SK-N-SH (cell line): ENCODE measurements around the gene BEX3. TPM values are rescaled to one million over a fixed set of nuclear protein-coding genes. Genes with fewer than 3 reads are reported as not detected.
"Not testable (repeated sequence)": the region's sequence is repeated elsewhere in the genome, so short reads cannot be mapped to it uniquely, and the experiment has no call there.

Source experiments
- CTCF ChIA-PET: fragments of 300-600, 350-600 bp; formaldehyde crosslinking; extraction: SDS; loops from one replicate; lab custom pipeline; 2021; lab: Yijun Ruan, JAX
- POLR2A ChIA-PET: fragments of 350-600 bp; sonication (Branson Sonifier 250); formaldehyde crosslinking; extraction: SDS; loops from one replicate; lab custom pipeline; 2020; ENCODE audit warnings: antibody characterized with exemption, inconsistent platforms; lab: Yijun Ruan, JAX
- DNase-seq: peaks from one replicate; pipeline ENCODE4 v3.0.0; 2012
- H2AFZ ChIP-seq: fragments of 200-600 bp; sonication (generic); 2 replicates; pipeline ENCODE4 v1.8.1; 2016; ENCODE audit warnings: antibody characterized with exemption, mild to moderate bottlenecking, low read depth
- H3F3A ChIP-seq: fragments of 200-600 bp; sonication (generic); replicated peaks from 2 replicates; pipeline ENCODE3; 2016; ENCODE audit warnings: antibody characterized with exemption, mild to moderate bottlenecking; ENCODE audit not compliant: insufficient read depth
- H3K27ac ChIP-seq, 2 experiments: fragments of 200-500 bp in 1 of 2; fragments of 200-600 bp in 1 of 2; sonication (Bioruptor generic) in 1 of 2; sonication (generic), shearing (Covaris generic) in 1 of 2; 2 replicates each; pipeline versions ENCODE4 v1.5.1 to v1.6.1; 2014 to 2016; ENCODE audit warnings: low read depth in 2 of 2, inconsistent platforms in 1 of 2, low read length in 1 of 2, mild to moderate bottlenecking in 1 of 2, mixed read lengths in 1 of 2
- H3K27me3 ChIP-seq: fragments of 200-600 bp; sonication (generic), shearing (Covaris generic); 2 replicates; pipeline ENCODE4 v1.6.1; 2016; ENCODE audit warnings: mixed run types; ENCODE audit not compliant: insufficient read depth
- H3K36me3 ChIP-seq, 2 experiments: fragments of 200-500 bp in 1 of 2; fragments of 200-600 bp in 1 of 2; sonication (Bioruptor generic) in 1 of 2; sonication (generic) in 1 of 2; replicated peaks in 1 of 2; 2 replicates each; pipeline versions ENCODE3 to v1.5.1; 2014 to 2016; ENCODE audit warnings: low read length in 1 of 2, mild to moderate bottlenecking in 1 of 2; ENCODE audit not compliant: insufficient read depth in 2 of 2, control insufficient read depth in 1 of 2
- H3K4me1 ChIP-seq, 2 experiments: fragments of 200-500 bp in 1 of 2; fragments of 200-600 bp in 1 of 2; sonication (Bioruptor generic) in 1 of 2; sonication (generic), shearing (Covaris generic) in 1 of 2; 2 replicates each; pipeline versions ENCODE4 v1.5.1 to v1.6.1; 2014 to 2016; ENCODE audit warnings: low read depth in 1 of 2, low read length in 1 of 2, mixed run types in 1 of 2; ENCODE audit not compliant: insufficient read depth in 2 of 2, control insufficient read depth in 1 of 2
- H3K4me2 ChIP-seq: fragments of 200-600 bp; sonication (generic), shearing (Covaris generic); 2 replicates; pipeline ENCODE4 v1.6.1; 2017; ENCODE audit warnings: mixed run types
- H3K4me3 ChIP-seq, 2 experiments: fragments of 200-500 bp in 1 of 2; fragments of 200-600 bp in 1 of 2; sonication (Bioruptor generic) in 1 of 2; sonication (generic), shearing (Covaris generic) in 1 of 2; 2 replicates each; pipeline versions ENCODE4 v1.5.1 to v1.8.1; 2014 to 2016; ENCODE audit warnings: low read depth in 2 of 2, inconsistent platforms in 1 of 2, low read length in 1 of 2, mild to moderate bottlenecking in 1 of 2, mixed read lengths in 1 of 2, moderate library complexity in 1 of 2
- H3K79me2 ChIP-seq: fragments of 200-600 bp; sonication (generic); 2 replicates; pipeline ENCODE4 v1.8.1; 2017; ENCODE audit warnings: mild to moderate bottlenecking; ENCODE audit not compliant: insufficient read depth
- H3K9ac ChIP-seq: fragments of 200-600 bp; sonication (generic); 2 replicates; pipeline ENCODE4 v1.6.1; 2017; ENCODE audit warnings: mixed run types
- H3K9me2 ChIP-seq: fragments of 200-600 bp; sonication (generic); 2 replicates; pipeline ENCODE4 v1.6.1; 2017; ENCODE audit warnings: mixed run types
- H3K9me3 ChIP-seq: fragments of 200-600 bp; sonication (generic); 2 replicates; pipeline ENCODE4 v1.6.1; 2017; ENCODE audit warnings: mixed run types, mild to moderate bottlenecking, moderate library complexity
- H4K20me1 ChIP-seq: fragments of 200-600 bp; sonication (generic); 2 replicates; pipeline ENCODE4 v1.6.1; 2017; ENCODE audit warnings: mild to moderate bottlenecking, mixed run types; ENCODE audit not compliant: insufficient read depth
- ELF1 ChIP-seq: IDR thresholded peaks from 2 replicates; pipeline ENCODE4 v1.4.0; 2012
- EP300 ChIP-seq, 2 experiments: IDR thresholded peaks; 2 replicates each; pipeline versions ENCODE4 v1.4.0 to v1.6.1; 2012; ENCODE audit warnings: borderline replicate concordance in 1 of 2, low read depth in 1 of 2, low read length in 1 of 2
- IRF3 ChIP-seq: fragments of 150-350 bp; IDR thresholded peaks from 2 replicates; pipeline ENCODE4 v1.6.1; 2016; ENCODE audit warnings: mild to moderate bottlenecking, low read depth, low read length
- MEF2A ChIP-seq: IDR thresholded peaks from 2 replicates; pipeline ENCODE4 v1.4.0; 2012; ENCODE audit warnings: low read depth, borderline replicate concordance
- MXI1 ChIP-seq: IDR thresholded peaks from 2 replicates; pipeline ENCODE4 v1.6.1; 2012; ENCODE audit warnings: mild to moderate bottlenecking, low read depth, low read length, improper control_type of control experiment
- NRF1 ChIP-seq: IDR thresholded peaks from 2 replicates; pipeline ENCODE4 v1.6.1; 2012; ENCODE audit warnings: low read depth, mild to moderate bottlenecking, low read length
- RFX5 ChIP-seq: IDR thresholded peaks from 2 replicates; pipeline ENCODE4 v1.6.1; 2012; ENCODE audit warnings: mild to moderate bottlenecking, improper control_type of control experiment, low read length
- RXRA ChIP-seq: IDR thresholded peaks from 2 replicates; pipeline ENCODE4 v1.4.0; 2012; ENCODE audit warnings: low read depth, mild to moderate bottlenecking, borderline replicate concordance
- SMC3 ChIP-seq: IDR thresholded peaks from 2 replicates; pipeline ENCODE4 v1.6.1; 2012; ENCODE audit warnings: low read depth, low read length, improper control_type of control experiment
- TCF12 ChIP-seq: IDR thresholded peaks from 2 replicates; pipeline ENCODE4 v1.4.0; 2012
- USF2 ChIP-seq: fragments of 150-350 bp; IDR thresholded peaks from 2 replicates; pipeline ENCODE4 v1.6.1; 2017; ENCODE audit warnings: antibody characterized with exemption, low read length, low read depth, borderline replicate concordance
- YY1 ChIP-seq: IDR thresholded peaks from 2 replicates; pipeline ENCODE4 v1.4.0; 2012; ENCODE audit warnings: low read depth, mild to moderate bottlenecking
- WGBS: methylation state at CpG from one replicate; pipeline ENCODE4 v1.1.6; 2017; ENCODE audit warnings: low lambda C conversion rate; 5-methylcytosine and 5-hydroxymethylcytosine counted together
- polyA plus RNA-seq, 3 experiments: library from polyadenylated mRNA; depleted of rRNA; stranded (reverse); fragments of >200 nt; gene quantifications; 2 replicates each; pipeline ENCODE4 v1.2.3, GENCODE V29; 2012
- TF ChIP-seq, protein P1 (sequence below): IDR thresholded peaks from 2 replicates; pipeline ENCODE4 v1.4.0; 2012; ENCODE audit warnings: low read depth
- TF ChIP-seq, protein P2 (sequence below): IDR thresholded peaks from 2 replicates; pipeline ENCODE4; 2012
- TF ChIP-seq, protein P3 (sequence below): IDR thresholded peaks from 2 replicates; pipeline ENCODE4 v1.4.0; 2012; ENCODE audit warnings: low read depth, borderline replicate concordance

BEX3 gene
- polyA plus RNA-seq, 1 of the 3 experiments (the other 2 are of a cell fraction) = 392 TPM

- DNase-seq = no peak
- Histone ChIP-seq H3K27me3 (no peaks in the 10 kb centered on the region; the same call in 1 of the 2 replicates), H3K4me3 (no peak overlapping the region), H3K27ac (no peak overlapping the region), H3K36me3 (peaks cover 9 to 10% of the 10 kb centered on the region in 2 experiments), H3K9ac (no peak overlapping the region), H3K4me1 (peaks cover 0 to 4% of the 10 kb centered on the region in 2 experiments; a peak in 2 of 4 replicates), H3K4me2 (no peak overlapping the region), H2AFZ (no peak overlapping the region), H3K9me3 (no peaks in the 10 kb centered on the region), H3F3A (peaks cover 4% of the 10 kb centered on the region), H4K20me1 (no peaks in the 10 kb centered on the region), H3K9me2 (no peaks in the 10 kb centered on the region), H3K79me2 (peaks cover 3% of the 10 kb centered on the region; the same call in 1 of the 2 replicates)
- POLR2A ChIA-PET = no interaction called here
- 39% methylated on average over 1 of the region's 1 CpG for WGBS
- TF ChIP-seq TCF12 = no peak
- TF ChIP-seq YY1 = no peak
- TF ChIP-seq, protein P1, sequence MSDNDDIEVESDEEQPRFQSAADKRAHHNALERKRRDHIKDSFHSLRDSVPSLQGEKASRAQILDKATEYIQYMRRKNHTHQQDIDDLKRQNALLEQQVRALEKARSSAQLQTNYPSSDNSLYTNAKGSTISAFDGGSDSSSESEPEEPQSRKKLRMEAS = no peak
- TF ChIP-seq MXI1 = no peak
- TF ChIP-seq MEF2A = no peak
- TF ChIP-seq, protein P2, sequence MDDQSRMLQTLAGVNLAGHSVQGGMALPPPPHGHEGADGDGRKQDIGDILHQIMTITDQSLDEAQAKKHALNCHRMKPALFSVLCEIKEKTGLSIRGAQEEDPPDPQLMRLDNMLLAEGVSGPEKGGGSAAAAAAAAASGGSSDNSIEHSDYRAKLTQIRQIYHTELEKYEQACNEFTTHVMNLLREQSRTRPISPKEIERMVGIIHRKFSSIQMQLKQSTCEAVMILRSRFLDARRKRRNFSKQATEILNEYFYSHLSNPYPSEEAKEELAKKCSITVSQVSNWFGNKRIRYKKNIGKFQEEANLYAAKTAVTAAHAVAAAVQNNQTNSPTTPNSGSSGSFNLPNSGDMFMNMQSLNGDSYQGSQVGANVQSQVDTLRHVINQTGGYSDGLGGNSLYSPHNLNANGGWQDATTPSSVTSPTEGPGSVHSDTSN = no peak
- no peak for TF ChIP-seq EP300 (IDR thresholded peaks at IDR 0.05; ENCODE audit: borderline replicate concordance in 1 of 2, low read depth in 1 of 2, low read length in 1 of 2)
- no peak for TF ChIP-seq RFX5
- no peak for TF ChIP-seq RXRA
- no peak for TF ChIP-seq SMC3
- TF ChIP-seq, protein P3, sequence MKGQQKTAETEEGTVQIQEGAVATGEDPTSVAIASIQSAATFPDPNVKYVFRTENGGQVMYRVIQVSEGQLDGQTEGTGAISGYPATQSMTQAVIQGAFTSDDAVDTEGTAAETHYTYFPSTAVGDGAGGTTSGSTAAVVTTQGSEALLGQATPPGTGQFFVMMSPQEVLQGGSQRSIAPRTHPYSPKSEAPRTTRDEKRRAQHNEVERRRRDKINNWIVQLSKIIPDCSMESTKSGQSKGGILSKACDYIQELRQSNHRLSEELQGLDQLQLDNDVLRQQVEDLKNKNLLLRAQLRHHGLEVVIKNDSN = no peak
- TF ChIP-seq ELF1 = no peak
- no peak for TF ChIP-seq NRF1
- TF ChIP-seq IRF3 = no peak
- CTCF ChIA-PET = no interaction called here
Measured at GRCh38 chrX:103382877-103383276, 6.5 kb downstream of the BEX3 start.

DNA sequence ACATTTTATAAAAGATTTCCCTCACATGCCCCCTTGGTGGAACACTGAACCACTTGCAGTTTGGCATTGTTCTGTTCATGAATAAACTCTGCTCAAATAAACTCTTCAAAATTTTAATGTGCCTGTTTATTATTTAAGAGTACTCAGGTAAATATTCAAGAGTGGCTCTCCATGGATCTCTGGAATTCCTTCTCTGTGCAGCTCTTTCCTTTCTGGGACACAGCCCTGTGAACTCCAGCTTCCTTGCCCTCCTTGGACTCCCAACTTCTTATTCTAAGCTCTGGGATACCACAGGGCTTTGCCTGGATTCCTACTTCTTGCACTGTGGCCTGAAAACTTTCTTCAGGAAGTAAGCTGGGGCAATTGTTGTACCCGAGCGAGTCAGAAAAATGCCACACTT is 8.3 kb downstream of the BEX3 start:
- ChIA-PET POLR2A (no interaction called here), CTCF (no interaction called here)
- Histone ChIP-seq H3K4me2 (no peak overlapping the region), H3K27me3 (no peaks in the 10 kb centered on the region; the same call in 1 of the 2 replicates), H3K36me3 (no peaks in the 10 kb centered on the region), H3K9ac (no peak overlapping the region), H3K27ac (no peak overlapping the region), H3K9me3 (no peaks in the 10 kb centered on the region), H3K4me3 (no peak overlapping the region), H4K20me1 (no peaks in the 10 kb centered on the region), H3K9me2 (no peaks in the 10 kb centered on the region), H3K79me2 (no peaks in the 10 kb centered on the region), H3K4me1 (no peaks in the 10 kb centered on the region), H3F3A (no peaks in the 10 kb centered on the region), H2AFZ (no peak overlapping the region)
- TF ChIP-seq USF2 = no peak
- TF ChIP-seq, protein P3 = no peak
- TF ChIP-seq, protein P2 = no peak
- 48% methylated on average over 2 of the region's 2 CpGs for WGBS
- no peak for DNase-seq

DNA sequence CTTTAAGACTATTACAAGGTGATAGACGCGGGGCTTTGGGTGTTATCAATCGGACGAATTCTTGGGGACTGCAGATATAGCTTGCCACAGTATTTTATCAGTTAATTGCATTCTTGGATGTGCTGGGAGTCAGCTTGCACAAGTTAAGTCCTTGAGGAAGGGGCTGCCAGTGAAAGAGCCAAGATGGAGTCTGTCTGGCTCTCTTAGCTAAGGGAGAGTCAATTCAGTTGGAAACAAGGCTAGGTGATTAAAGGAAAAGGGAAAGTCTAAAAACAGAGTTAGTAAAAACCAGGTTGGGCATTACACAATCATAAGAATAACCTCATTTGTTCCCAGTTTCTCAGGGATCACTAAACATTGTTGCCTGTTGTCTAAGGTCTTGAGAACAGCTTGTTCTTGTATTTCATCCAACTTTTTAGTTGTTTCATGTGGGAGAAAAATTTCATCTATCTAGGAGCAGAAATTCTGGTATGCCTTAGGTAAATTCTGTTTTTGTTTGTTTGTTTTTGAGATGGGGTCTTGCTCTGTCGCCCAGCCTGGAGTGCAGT is 9.0 kb downstream of the BEX3 start:
- H3K9me2 ChIP-seq, H3K4me2 ChIP-seq, H3K27ac ChIP-seq, POLR2A ChIA-PET, H3F3A ChIP-seq, H3K36me3 ChIP-seq, H3K4me1 ChIP-seq, CTCF ChIA-PET, H4K20me1 ChIP-seq, H3K9ac ChIP-seq, H3K79me2 ChIP-seq, H3K9me3 ChIP-seq, H2AFZ ChIP-seq, DNase-seq, H3K27me3 ChIP-seq, H3K4me3 ChIP-seq: not testable (repeated sequence)
- 24% methylated on average over 5 of the region's 5 CpGs for WGBS
